Measurements from ENCODE around the gene ZBBX.

DNA sequence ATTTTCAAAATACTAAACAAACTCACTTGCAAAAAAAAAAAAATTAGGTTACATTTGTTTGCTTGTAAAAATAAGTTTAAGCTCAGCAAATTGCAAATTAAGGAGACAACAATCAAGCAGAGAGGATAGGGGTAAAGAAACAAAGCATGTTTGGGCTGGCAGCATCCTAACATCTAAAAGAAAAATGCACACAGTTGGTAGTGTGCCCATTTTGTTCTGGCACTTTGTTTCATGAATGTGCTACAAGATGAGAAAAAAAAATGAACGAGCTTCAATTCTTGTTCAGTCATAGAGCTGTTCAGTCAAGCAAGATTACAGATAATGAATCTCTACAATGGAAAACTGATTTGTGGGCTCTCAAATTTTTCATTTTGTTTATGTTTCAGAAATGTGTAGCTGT, 17.7 kb upstream of the ZBBX start:
- TF ChIP-seq BHLHE40 (IDR thresholded peaks at IDR 0.05; ENCODE audit: low read depth, low read length) (no peak), MAFK (IDR thresholded peaks at IDR 0.05; ENCODE audit: low read depth, low read length) (no peak), POLR2A (IDR thresholded peaks at IDR 0.05; ENCODE audit: low read depth, low read length) (no peak)
- TF ChIP-seq, protein P1, sequence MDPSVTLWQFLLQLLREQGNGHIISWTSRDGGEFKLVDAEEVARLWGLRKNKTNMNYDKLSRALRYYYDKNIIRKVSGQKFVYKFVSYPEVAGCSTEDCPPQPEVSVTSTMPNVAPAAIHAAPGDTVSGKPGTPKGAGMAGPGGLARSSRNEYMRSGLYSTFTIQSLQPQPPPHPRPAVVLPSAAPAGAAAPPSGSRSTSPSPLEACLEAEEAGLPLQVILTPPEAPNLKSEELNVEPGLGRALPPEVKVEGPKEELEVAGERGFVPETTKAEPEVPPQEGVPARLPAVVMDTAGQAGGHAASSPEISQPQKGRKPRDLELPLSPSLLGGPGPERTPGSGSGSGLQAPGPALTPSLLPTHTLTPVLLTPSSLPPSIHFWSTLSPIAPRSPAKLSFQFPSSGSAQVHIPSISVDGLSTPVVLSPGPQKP (IDR thresholded peaks at IDR 0.05; ENCODE audit: borderline replicate concordance, low read depth, low read length), result no peak
- TF ChIP-seq, protein P2, sequence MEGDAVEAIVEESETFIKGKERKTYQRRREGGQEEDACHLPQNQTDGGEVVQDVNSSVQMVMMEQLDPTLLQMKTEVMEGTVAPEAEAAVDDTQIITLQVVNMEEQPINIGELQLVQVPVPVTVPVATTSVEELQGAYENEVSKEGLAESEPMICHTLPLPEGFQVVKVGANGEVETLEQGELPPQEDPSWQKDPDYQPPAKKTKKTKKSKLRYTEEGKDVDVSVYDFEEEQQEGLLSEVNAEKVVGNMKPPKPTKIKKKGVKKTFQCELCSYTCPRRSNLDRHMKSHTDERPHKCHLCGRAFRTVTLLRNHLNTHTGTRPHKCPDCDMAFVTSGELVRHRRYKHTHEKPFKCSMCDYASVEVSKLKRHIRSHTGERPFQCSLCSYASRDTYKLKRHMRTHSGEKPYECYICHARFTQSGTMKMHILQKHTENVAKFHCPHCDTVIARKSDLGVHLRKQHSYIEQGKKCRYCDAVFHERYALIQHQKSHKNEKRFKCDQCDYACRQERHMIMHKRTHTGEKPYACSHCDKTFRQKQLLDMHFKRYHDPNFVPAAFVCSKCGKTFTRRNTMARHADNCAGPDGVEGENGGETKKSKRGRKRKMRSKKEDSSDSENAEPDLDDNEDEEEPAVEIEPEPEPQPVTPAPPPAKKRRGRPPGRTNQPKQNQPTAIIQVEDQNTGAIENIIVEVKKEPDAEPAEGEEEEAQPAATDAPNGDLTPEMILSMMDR (conservative IDR thresholded peaks at IDR 0.05; ENCODE audit: low read depth, low read length), result no peak
